HepG2 (cell line): ENCODE results near the gene SLC22A31.

Experiments
- CHCHD3 ChIP-seq: sonication (generic); formaldehyde crosslinking; IDR thresholded peaks from 2 replicates; pipeline ENCODE4 v1.8.0; 2022; ENCODE audit warnings: mild to moderate bottlenecking, missing genetic modification reagents, moderate library complexity
- GLI4 ChIP-seq: sonication (generic); formaldehyde crosslinking; IDR thresholded peaks from 2 replicates; pipeline ENCODE4 v1.5.1; 2020; ENCODE audit warnings: missing genetic modification reagents, mild to moderate bottlenecking, moderate library complexity, borderline replicate concordance
- HDAC2 ChIP-seq: sonication (generic); formaldehyde crosslinking; IDR thresholded peaks from 2 replicates; pipeline ENCODE4 v1.4.0; 2020; ENCODE audit warnings: missing genetic modification reagents
- HDAC6 ChIP-seq: fragments of 200-600 bp; sonication (generic); IDR thresholded peaks from 2 replicates; pipeline ENCODE4 v1.7.0; 2017; ENCODE audit warnings: mild to moderate bottlenecking, antibody characterized with exemption, low read length, low read depth
- NFYC ChIP-seq: IDR thresholded peaks from 2 replicates; pipeline ENCODE4 v1.6.1; 2016; ENCODE audit warnings: missing genetic modification reagents, missing compliant biosample characterization
- NR2C2 ChIP-seq: sonication (generic); formaldehyde crosslinking; IDR thresholded peaks from 2 replicates; pipeline ENCODE4 v1.4.0; 2020; ENCODE audit warnings: missing genetic modification reagents, mild to moderate bottlenecking, moderate library complexity, borderline replicate concordance
- SOX13 ChIP-seq, 3 experiments: fragments of 450-650 bp in 1 of 3; sonication (generic) in 1 of 3; formaldehyde crosslinking in 1 of 3; IDR thresholded peaks in 2 of 3; conservative IDR thresholded peaks in 1 of 3; 2 replicates each; pipeline versions ENCODE4 v1.5.0 to v1.6.1; 2016 to 2020; ENCODE audit warnings: antibody characterized with exemption in 1 of 3, mild to moderate bottlenecking in 1 of 3, missing compliant biosample characterization in 1 of 3, missing genetic modification reagents in 1 of 3, moderate library complexity in 1 of 3
- TAF1 ChIP-seq: sonication (generic); formaldehyde crosslinking; IDR thresholded peaks from 2 replicates; pipeline ENCODE4 v1.4.0; 2020; ENCODE audit warnings: missing genetic modification reagents
- ZBTB3 ChIP-seq: sonication (generic); formaldehyde crosslinking; IDR thresholded peaks from 2 replicates; pipeline ENCODE4 v1.4.0; 2020; ENCODE audit warnings: low read depth, mild to moderate bottlenecking, moderate library complexity, missing genetic modification reagents, borderline replicate concordance
- ZNF205 ChIP-seq: IDR thresholded peaks from 2 replicates; pipeline ENCODE4 v1.6.1; 2018; ENCODE audit warnings: missing biosample characterization, missing genetic modification reagents
- ZNF256 ChIP-seq: sonication (generic); formaldehyde crosslinking; conservative IDR thresholded peaks from 2 replicates; pipeline ENCODE4 v1.4.0; 2020; ENCODE audit warnings: missing genetic modification reagents
- ZNF598 ChIP-seq: sonication (generic); formaldehyde crosslinking; IDR thresholded peaks from 2 replicates; pipeline ENCODE4 v1.5.1; 2020; ENCODE audit warnings: mild to moderate bottlenecking, missing genetic modification reagents, borderline replicate concordance
- ZNF609 ChIP-seq: sonication (generic); formaldehyde crosslinking; IDR thresholded peaks from 2 replicates; pipeline ENCODE4 v1.4.0; 2020; ENCODE audit warnings: mild to moderate bottlenecking, missing genetic modification reagents, borderline replicate concordance
- TF ChIP-seq, protein P1 (sequence below): sonication (generic); formaldehyde crosslinking; IDR thresholded peaks from 2 replicates; pipeline ENCODE4 v1.5.0; 2020; ENCODE audit warnings: mild to moderate bottlenecking, missing genetic modification reagents, moderate library complexity

DNA sequence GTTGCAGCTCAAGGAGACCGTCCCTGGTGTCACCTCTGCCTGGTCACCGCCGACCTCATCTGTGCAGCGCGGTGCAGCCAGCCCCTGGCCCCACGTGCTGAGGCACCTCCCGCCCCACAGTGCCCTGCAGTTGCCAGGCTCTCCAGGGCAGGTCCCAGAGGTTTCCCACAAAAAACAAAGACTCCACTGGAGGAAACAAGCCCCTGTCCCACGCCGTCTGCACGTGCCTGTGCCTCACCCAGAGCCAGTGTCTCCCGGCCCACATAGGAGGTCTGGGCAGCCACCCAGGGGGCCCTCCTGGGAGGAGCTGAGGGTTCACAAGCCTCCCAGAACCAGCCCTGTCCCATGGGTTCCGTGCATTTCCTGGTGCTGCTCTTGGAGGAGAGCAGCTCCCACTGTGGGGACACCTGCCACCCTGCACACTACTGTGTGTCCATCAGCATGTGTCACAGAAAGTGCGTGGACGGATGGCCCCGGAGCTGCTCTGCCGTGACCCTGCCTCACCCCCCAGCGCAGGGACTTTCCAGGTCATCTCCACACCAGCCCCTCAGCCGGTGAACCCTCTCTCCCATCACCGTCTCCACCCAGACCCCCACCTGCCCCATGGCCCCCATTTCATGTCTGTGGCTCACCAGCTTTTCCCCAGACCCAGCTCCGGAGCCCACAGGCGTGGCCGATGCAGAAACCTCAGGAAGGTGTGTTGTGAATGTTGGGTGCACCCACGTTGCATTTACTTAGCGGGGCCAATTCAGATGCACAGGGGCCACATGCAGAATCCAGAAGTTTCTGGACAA is 45.8 kb downstream of the SLC22A31 start:
- TF ChIP-seq ZNF256 (no peak), ZNF205 (CRISPR knock-in tag) (no peak), GLI4 (CRISPR knock-in tag) (no peak), HDAC2 (no peak), ZBTB3 (CRISPR knock-in tag) (no peak), ZNF598 (CRISPR knock-in tag) (no peak), SOX13 (IDR thresholded peaks at IDR 0.05) (no peak), SOX13 (CRISPR knock-in tag; conservative IDR thresholded peaks at IDR 0.05 in 1 of 2, IDR thresholded peaks at IDR 0.05 in 1 of 2) (no peak), NR2C2 (no peak), NFYC (CRISPR knock-in tag) (no peak), CHCHD3 (CRISPR knock-in tag) (no peak), HDAC6 (no peak), TAF1 (no peak), ZNF609 (no peak)
- TF ChIP-seq, protein P1, sequence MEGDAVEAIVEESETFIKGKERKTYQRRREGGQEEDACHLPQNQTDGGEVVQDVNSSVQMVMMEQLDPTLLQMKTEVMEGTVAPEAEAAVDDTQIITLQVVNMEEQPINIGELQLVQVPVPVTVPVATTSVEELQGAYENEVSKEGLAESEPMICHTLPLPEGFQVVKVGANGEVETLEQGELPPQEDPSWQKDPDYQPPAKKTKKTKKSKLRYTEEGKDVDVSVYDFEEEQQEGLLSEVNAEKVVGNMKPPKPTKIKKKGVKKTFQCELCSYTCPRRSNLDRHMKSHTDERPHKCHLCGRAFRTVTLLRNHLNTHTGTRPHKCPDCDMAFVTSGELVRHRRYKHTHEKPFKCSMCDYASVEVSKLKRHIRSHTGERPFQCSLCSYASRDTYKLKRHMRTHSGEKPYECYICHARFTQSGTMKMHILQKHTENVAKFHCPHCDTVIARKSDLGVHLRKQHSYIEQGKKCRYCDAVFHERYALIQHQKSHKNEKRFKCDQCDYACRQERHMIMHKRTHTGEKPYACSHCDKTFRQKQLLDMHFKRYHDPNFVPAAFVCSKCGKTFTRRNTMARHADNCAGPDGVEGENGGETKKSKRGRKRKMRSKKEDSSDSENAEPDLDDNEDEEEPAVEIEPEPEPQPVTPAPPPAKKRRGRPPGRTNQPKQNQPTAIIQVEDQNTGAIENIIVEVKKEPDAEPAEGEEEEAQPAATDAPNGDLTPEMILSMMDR (CRISPR knock-in tag), result no peak
